ENCODE data around the gene FBXW8. TPM values are rescaled to one million over a fixed set of nuclear protein-coding genes. Genes with fewer than 3 reads are reported as not detected.
A peak's percentile ranks its signal among the peaks of the same experiment; 100 is the strongest.

FBXW8 gene
- total RNA-seq, 2 donors from 2014 or later: 7.9 to 9.0 TPM

DNA sequence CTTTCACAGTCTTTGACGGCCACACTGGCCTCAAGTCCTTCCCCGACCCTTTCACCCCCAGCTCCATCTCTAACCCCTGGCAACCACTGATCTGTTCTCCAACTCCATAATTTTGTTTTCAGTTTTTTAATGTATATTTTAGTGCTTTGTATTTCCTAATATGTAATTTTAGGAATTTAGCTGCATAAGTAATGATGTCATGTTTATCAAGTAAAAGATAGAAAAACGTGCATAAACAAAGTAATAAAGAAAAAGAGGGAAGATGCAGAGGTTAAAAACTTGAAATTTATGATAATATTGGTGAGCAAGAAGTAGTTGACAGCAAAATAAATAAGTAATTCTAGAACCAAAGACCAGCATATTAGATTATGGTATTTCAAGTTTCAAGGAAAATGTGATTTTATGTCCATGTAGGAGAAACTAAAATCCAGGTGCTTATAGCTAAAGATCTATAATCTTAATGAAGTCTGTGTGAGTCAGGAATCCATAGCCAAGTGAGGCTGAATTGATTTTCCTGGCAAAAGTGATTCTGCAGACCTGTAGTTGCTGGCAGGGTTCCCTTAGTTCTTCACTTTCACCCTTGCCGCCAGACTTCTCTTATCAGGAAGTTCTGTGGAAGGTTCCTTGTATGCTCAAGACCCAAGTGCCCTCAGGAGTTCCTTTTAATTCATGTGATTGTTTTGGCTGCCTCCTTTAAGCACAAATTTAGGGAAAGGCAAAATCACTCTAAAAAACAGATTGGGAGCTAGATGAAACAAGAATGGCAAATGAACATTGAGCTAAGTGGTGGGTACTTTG is 24.4 kb downstream of the FBXW8 start:
- Histone ChIP-seq H3K4me1 (peaks cover 0 to 29% of the 10 kb centered on the region in 2 donors), H3K27me3 (no peaks in the 10 kb centered on the region), H3K27ac (no peak overlapping the region), H3K9me3 (no peaks in the 10 kb centered on the region), H3K36me3 (peaks cover under 1% of the 10 kb centered on the region), H3K4me3 (no peak overlapping the region)
- DNase-seq (ENCODE audit: low spot score): no peak
- TF ChIP-seq, protein P1, sequence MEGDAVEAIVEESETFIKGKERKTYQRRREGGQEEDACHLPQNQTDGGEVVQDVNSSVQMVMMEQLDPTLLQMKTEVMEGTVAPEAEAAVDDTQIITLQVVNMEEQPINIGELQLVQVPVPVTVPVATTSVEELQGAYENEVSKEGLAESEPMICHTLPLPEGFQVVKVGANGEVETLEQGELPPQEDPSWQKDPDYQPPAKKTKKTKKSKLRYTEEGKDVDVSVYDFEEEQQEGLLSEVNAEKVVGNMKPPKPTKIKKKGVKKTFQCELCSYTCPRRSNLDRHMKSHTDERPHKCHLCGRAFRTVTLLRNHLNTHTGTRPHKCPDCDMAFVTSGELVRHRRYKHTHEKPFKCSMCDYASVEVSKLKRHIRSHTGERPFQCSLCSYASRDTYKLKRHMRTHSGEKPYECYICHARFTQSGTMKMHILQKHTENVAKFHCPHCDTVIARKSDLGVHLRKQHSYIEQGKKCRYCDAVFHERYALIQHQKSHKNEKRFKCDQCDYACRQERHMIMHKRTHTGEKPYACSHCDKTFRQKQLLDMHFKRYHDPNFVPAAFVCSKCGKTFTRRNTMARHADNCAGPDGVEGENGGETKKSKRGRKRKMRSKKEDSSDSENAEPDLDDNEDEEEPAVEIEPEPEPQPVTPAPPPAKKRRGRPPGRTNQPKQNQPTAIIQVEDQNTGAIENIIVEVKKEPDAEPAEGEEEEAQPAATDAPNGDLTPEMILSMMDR (IDR thresholded peaks at IDR 0.05): no peak

DNA sequence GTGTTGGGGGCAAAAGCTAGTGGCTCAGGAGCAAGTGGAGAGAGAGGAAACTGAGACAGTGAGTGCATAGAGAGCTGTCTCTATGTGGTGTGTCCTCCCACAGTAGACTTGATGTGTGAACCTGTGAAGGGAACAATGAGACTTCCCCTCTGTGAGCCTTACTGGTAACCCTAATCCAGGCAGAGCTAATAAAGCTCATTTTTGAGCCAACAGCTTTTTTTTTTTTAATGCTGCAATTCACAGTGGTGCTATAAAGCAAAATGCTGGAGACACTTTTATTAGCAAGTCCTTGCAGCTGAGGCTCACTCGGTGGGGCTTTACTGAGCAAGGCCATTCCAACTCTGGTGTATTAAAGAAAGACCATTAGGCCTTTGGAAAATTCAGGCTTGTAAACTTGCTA is 26.9 kb downstream of the FBXW8 start:
- peaks cover 0 to 26% of the 10 kb centered on the region in 2 donors for H3K4me1 ChIP-seq
- no peaks in the 10 kb centered on the region for H3K36me3 ChIP-seq
- no peaks in the 10 kb centered on the region for H3K27me3 ChIP-seq
- peaks cover 0 to 5% of the 10 kb centered on the region in 2 donors for H3K9me3 ChIP-seq
- DNase-seq (ENCODE audit: low spot score): no peak
- TF ChIP-seq, protein P1 (IDR thresholded peaks at IDR 0.05): no peak
- H3K27ac ChIP-seq: no peak overlapping the region
- no peak overlapping the region for H3K4me3 ChIP-seq

DNA sequence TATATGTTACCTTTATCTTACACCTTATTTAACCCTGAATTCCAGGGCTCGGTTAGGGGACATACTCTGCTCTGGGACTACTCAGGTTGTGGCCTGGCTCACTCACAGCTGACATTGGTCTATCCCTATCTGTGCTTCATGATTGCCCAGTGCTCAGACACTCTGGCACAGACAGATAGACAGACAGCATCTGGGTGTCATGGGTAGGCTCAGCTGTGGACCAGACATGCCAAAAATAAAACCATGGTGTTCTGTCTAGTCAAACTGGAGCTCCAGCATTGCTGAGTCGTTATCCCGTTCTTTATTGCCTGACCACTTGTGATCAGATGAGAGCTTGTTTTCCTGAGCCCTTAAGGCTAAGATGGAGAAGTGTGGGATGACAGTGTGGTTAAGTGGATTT is 29.0 kb downstream of the FBXW8 start:
- no peaks in the 10 kb centered on the region for H3K36me3 ChIP-seq
- DNase-seq (ENCODE audit: low spot score): no peak
- no peak overlapping the region for H3K4me3 ChIP-seq
- H3K27ac ChIP-seq: no peak overlapping the region
- H3K27me3 ChIP-seq: no peaks in the 10 kb centered on the region
- peaks cover 0 to 19% of the 10 kb centered on the region in 2 donors for H3K9me3 ChIP-seq
- TF ChIP-seq, protein P1 (IDR thresholded peaks at IDR 0.05): no peak
- peaks cover 0 to 19% of the 10 kb centered on the region in 2 donors for H3K4me1 ChIP-seq

DNA sequence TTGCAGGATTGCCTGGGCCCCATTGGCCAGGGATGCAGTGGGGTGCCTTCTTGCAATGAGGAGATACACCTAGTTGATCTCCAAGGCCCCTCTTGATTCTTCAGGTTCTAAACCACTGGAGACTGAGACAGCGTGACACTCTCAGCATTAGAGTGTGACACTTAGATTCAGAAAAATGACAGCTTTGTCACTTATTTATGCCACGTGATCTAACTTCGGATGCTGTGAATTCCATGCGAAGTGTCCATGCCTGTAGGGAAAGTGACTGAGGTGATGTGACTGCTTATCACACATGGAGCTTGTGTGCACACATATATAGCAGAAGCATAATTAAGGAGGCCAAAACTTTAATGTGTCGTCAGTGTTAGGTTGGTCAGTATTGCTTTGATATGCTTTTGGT is 30.4 kb downstream of the FBXW8 start:
- no peak for DNase-seq (ENCODE audit: low spot score)
- no peak overlapping the region for H3K4me3 ChIP-seq
- peaks cover 3% of the 10 kb centered on the region for H3K36me3 ChIP-seq
- no peaks in the 10 kb centered on the region for H3K27me3 ChIP-seq
- peaks cover 0 to 19% of the 10 kb centered on the region in 2 donors for H3K9me3 ChIP-seq
- TF ChIP-seq, protein P1 (IDR thresholded peaks at IDR 0.05): no peak
- H3K4me1 ChIP-seq: peaks cover 0 to 11% of the 10 kb centered on the region in 2 donors
- H3K27ac ChIP-seq: no peak overlapping the region

DNA sequence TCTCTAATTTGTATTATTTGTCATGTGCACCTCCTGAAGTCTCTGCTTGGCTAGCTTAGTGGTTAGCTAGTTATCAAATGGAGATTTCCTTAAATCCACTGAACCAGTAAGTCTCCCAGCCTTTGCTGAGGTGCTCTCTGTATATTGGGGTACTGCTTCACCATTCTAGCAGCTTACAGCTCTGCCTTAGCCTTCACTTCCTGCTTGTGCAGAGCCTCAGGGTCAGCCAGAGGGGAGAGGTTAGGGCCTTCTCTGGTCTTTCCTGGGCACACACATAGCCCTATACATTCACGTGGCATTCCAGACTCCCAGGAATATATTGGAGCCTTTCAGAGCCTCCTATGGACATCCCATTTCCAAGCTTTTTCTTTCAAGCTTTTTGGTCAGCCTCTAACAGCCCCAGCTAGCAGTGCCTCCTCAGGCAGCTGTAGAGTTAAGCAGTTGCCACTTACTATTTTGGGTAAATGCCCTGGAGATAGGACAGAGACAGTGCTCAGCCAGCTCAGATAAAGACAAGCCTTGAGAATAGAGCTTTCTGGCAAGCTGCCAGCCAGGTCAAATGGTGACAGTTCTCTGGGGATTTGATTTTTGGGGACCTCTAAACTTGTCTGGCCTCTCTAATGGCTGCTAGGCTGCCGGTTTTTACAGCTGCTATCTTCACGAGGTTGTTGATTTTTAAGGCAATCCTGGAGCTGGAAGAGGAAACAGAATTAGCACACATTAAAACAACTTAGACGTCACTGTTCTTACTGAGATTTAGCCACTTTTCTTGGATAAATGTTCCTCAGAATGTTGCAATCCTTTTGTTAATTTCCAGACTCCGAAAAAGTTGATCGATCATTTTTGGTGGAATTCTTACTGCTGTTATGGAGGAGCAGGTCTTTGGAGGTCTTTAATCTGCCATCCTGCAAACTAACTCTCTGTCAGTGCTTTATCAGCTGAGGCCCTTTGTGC is 32.9 kb downstream of the FBXW8 start:
- Histone ChIP-seq H3K36me3 (peaks cover 16% of the 10 kb centered on the region), H3K4me3 (no peak overlapping the region), H3K27ac (peak overlapping the region in 1 of 2 donors; percentile 4), H3K4me1 (peaks cover 0 to 11% of the 10 kb centered on the region in 2 donors), H3K27me3 (no peaks in the 10 kb centered on the region), H3K9me3 (peaks cover 0 to 19% of the 10 kb centered on the region in 2 donors)
- no peak for DNase-seq (ENCODE audit: low spot score)
- TF ChIP-seq, protein P1 (IDR thresholded peaks at IDR 0.05): no peak

Measured in right atrium auricular region (tissue), 2 donors.